OCI-LY1 (cell line): ENCODE data around the gene CYFIP1.
"Not testable (repeated sequence)": the region's sequence is repeated elsewhere in the genome, so short reads cannot be mapped to it uniquely, and the experiment has no call there.

ENCODE experiments used
- H2AFZ ChIP-seq: fragments of 200-600 bp; sonication (generic), shearing (Covaris generic); 2 replicates; pipeline ENCODE4 v1.6.0; 2014; ENCODE audit warnings: antibody characterized with exemption, mild to moderate bottlenecking, low read length
- H3F3A ChIP-seq: fragments of 200-600 bp; sonication (generic), shearing (Covaris generic); 2 replicates; pipeline ENCODE4 v1.6.0; 2014; ENCODE audit warnings: mild to moderate bottlenecking, antibody characterized with exemption, low read length, moderate library complexity; ENCODE audit not compliant: insufficient read depth
- H3K27ac ChIP-seq: fragments of 200-600 bp; sonication (generic); 2 replicates; pipeline ENCODE4 v1.5.1; 2014; ENCODE audit warnings: low read length, mixed run types, mild to moderate bottlenecking, low read depth; ENCODE audit not compliant: poor library complexity, severe bottlenecking
- H3K27me3 ChIP-seq: fragments of 200-600 bp; sonication (generic); 2 replicates; pipeline ENCODE4 v1.6.0; 2014; ENCODE audit warnings: antibody characterized with exemption, mild to moderate bottlenecking, low read length, moderate library complexity; ENCODE audit not compliant: insufficient read depth
- H3K36me3 ChIP-seq: fragments of 200-600 bp; sonication (generic); 2 replicates; pipeline ENCODE4 v1.6.1; 2014; ENCODE audit warnings: mild to moderate bottlenecking, antibody characterized with exemption, low read length, moderate library complexity, mixed read lengths; ENCODE audit not compliant: insufficient read depth
- H3K4me1 ChIP-seq: fragments of 200-600 bp; sonication (generic); 2 replicates; pipeline ENCODE4 v1.5.1; 2014; ENCODE audit warnings: mild to moderate bottlenecking, low read length, moderate library complexity; ENCODE audit not compliant: insufficient read depth, severe bottlenecking
- H3K4me2 ChIP-seq: fragments of 200-600 bp; sonication (generic), shearing (Covaris generic); 2 replicates; pipeline ENCODE4 v1.6.1; 2014; ENCODE audit warnings: low read length
- H3K4me3 ChIP-seq: fragments of 200-600 bp; sonication (generic); 2 replicates; pipeline ENCODE4 v1.5.1; 2014; ENCODE audit warnings: low read length, low read depth, mild to moderate bottlenecking, mixed read lengths; ENCODE audit not compliant: poor library complexity, severe bottlenecking
- H3K79me2 ChIP-seq: fragments of 200-600 bp; shearing (Covaris generic); 2 replicates; pipeline ENCODE4 v1.6.1; 2016; ENCODE audit warnings: mixed run types, low read length, mixed read lengths; ENCODE audit not compliant: insufficient read depth
- H3K9ac ChIP-seq: fragments of 200-600 bp; sonication (generic), shearing (Covaris generic); 2 replicates; pipeline ENCODE4 v1.6.1; 2014; ENCODE audit warnings: mild to moderate bottlenecking, low read length, mixed read lengths
- H3K9me2 ChIP-seq: fragments of 200-600 bp; sonication (generic), shearing (Covaris generic); 2 replicates; pipeline ENCODE4 v1.6.1; 2014; ENCODE audit warnings: low read depth, mild to moderate bottlenecking, low read length, mixed read lengths
- H3K9me3 ChIP-seq: fragments of 200-600 bp; shearing (Covaris generic); 2 replicates; pipeline ENCODE4 v1.6.1; 2014; ENCODE audit warnings: low read length, mixed read lengths
- H4K20me1 ChIP-seq: fragments of 200-600 bp; sonication (generic), shearing (Covaris generic); 2 replicates; pipeline ENCODE4 v1.6.0; 2016; ENCODE audit warnings: mild to moderate bottlenecking, low read length; ENCODE audit not compliant: insufficient read depth
- EZH2 ChIP-seq: fragments of 200-600 bp; sonication (generic), shearing (Covaris generic); IDR thresholded peaks from 2 replicates; pipeline ENCODE4 v1.8.0; 2017; ENCODE audit warnings: borderline replicate concordance, mixed run types, mild to moderate bottlenecking, antibody characterized with exemption, low read length, moderate library complexity, mixed read lengths
- TF ChIP-seq, protein P1 (sequence below): fragments of 200-600 bp; sonication (generic), shearing (Covaris generic); IDR thresholded peaks from 2 replicates; pipeline ENCODE4 v1.5.1; 2017; ENCODE audit warnings: mild to moderate bottlenecking, antibody characterized with exemption, low read length, moderate library complexity, mixed read lengths

The CYFIP1 gene

DNA sequence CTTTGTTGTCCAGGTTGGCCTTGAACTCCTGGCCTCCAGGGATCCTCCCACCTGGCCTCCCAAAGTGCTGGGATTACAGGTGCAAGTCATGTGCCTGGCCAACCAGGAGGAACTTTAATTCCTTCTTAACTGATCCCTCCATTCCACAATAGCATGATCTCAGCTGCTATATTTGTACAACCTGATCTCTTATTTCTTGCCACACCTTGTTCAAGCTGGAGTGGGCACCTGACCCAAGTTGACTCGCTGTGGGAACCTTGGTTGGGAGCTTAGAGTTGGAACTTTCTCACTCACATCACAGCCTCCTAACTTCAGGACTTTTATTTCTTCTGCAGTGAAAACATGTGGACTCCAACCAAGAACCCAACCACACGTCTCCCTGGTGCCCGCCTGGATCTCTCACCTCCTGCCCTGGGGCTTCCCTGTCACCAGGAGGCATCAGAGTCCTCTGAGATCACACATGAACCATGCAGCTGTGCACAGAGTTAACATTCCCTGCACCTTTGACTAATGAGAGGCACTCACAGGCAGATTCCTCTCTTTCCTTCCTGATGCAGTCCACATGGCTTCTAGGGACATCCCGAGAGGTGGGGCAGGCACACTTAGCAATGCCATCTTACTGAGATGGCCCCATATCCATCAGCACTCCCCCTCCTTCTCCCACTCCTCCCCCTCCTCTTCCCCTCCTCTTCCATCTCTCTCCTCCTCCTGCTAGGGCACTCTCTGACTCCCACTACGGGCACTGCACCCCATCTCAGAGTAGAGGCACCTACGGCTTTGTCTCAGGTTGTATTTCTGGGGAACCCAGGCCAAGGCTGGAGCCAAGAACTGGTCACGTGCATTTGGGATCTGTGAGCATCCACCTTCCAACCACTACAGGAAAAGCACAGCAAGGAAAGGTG lies 9.7 kb upstream of the CYFIP1 start:
- H4K20me1 ChIP-seq = no peaks in the 10 kb centered on the region
- H3K4me3 ChIP-seq = no peak overlapping the region
- TF ChIP-seq, protein P1, sequence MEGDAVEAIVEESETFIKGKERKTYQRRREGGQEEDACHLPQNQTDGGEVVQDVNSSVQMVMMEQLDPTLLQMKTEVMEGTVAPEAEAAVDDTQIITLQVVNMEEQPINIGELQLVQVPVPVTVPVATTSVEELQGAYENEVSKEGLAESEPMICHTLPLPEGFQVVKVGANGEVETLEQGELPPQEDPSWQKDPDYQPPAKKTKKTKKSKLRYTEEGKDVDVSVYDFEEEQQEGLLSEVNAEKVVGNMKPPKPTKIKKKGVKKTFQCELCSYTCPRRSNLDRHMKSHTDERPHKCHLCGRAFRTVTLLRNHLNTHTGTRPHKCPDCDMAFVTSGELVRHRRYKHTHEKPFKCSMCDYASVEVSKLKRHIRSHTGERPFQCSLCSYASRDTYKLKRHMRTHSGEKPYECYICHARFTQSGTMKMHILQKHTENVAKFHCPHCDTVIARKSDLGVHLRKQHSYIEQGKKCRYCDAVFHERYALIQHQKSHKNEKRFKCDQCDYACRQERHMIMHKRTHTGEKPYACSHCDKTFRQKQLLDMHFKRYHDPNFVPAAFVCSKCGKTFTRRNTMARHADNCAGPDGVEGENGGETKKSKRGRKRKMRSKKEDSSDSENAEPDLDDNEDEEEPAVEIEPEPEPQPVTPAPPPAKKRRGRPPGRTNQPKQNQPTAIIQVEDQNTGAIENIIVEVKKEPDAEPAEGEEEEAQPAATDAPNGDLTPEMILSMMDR = no peak
- no peak for TF ChIP-seq EZH2
- H3K4me1 ChIP-seq = no peaks in the 10 kb centered on the region
- H3K9me3 ChIP-seq = no peaks in the 10 kb centered on the region
- H3K9ac ChIP-seq = no peak overlapping the region
- H3K79me2 ChIP-seq = no peaks in the 10 kb centered on the region
- no peak overlapping the region for H3K27ac ChIP-seq
- no peaks in the 10 kb centered on the region for H3K9me2 ChIP-seq
- H3K27me3 ChIP-seq = no peaks in the 10 kb centered on the region
- H2AFZ ChIP-seq = no peak overlapping the region
- H3K36me3 ChIP-seq = peaks cover 11% of the 10 kb centered on the region
- no peaks in the 10 kb centered on the region for H3F3A ChIP-seq
- no peak overlapping the region for H3K4me2 ChIP-seq

DNA sequence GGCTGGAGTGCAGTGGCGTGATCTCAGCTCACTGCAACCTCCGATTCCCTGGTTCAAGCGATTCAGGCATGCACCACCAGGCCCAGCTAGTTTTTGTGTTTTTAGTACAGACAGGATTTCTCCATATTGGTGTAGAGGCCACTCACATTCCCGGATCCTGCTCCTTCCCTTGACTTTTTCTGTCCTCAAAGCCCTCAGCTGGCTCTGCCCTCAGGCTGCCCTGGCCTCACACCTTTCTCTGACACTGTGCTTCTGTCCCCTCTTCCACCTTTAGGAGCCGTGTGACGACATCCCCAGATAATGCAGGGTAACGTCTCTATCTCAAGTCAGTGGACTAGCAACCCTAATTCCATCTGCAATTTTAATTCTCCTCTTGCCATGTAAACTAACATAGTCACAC lies 8.6 kb upstream of the CYFIP1 start:
- Histone ChIP-seq H3K9ac (no peak overlapping the region), H3F3A (no peaks in the 10 kb centered on the region), H2AFZ (no peak overlapping the region), H3K4me2 (no peak overlapping the region), H3K9me2 (no peaks in the 10 kb centered on the region), H3K79me2 (no peaks in the 10 kb centered on the region), H3K27ac (no peak overlapping the region), H3K4me3 (no peak overlapping the region), H3K9me3 (no peaks in the 10 kb centered on the region), H3K36me3 (0 out of 2 replicates have a peak, but pooled peaks cover 1% of the 10 kb centered on the region), H3K4me1 (no peaks in the 10 kb centered on the region), H4K20me1 (no peaks in the 10 kb centered on the region), H3K27me3 (no peaks in the 10 kb centered on the region)
- TF ChIP-seq, protein P1 = no peak
- TF ChIP-seq EZH2 = no peak

DNA sequence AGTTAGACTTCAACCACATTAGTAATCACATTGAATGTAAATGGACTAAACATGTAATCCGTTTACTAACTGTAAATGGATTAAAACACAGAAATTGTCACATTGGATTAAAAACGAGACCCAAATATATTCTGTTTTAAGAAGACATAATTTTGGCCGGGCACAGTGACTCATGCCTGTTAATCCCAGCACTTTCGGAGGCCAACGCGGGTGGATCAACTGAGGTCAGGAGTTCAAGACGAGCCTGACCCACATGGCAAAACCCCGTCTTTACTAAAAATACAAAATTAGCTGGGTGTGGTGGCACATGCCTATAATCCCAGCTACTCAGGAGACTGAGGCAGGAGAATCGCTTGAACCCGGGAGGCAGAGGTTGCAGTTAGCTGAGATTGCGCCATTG lies 1.8 kb upstream of the CYFIP1 start:
- H2AFZ ChIP-seq, H3K79me2 ChIP-seq, H4K20me1 ChIP-seq, H3K36me3 ChIP-seq, H3K4me1 ChIP-seq, H3K27me3 ChIP-seq, H3F3A ChIP-seq, H3K9ac ChIP-seq, H3K4me3 ChIP-seq, H3K27ac ChIP-seq, H3K9me3 ChIP-seq, H3K9me2 ChIP-seq, H3K4me2 ChIP-seq: not testable (repeated sequence)
